GM12865 (cell line): Measurements from ENCODE around the gene NPFFR1.

Experiments used
- DNase-seq: peaks from one replicate; pipeline ENCODE4 v3.0.0; 2010; ENCODE audit warnings: low read depth
- H3K4me3 ChIP-seq: 2 replicates; pipeline ENCODE4 v1.5.1; 2011; ENCODE audit warnings: mild to moderate bottlenecking, low read depth, low read length, control low read depth
- TF ChIP-seq, protein P1 (sequence below): IDR thresholded peaks from 2 replicates; pipeline ENCODE4 v1.5.1; 2011; ENCODE audit warnings: low read length, control low read depth, low read depth, inconsistent platforms; ENCODE audit not compliant: insufficient read depth; ENCODE audit errors: missing control alignments

The NPFFR1 gene

DNA sequence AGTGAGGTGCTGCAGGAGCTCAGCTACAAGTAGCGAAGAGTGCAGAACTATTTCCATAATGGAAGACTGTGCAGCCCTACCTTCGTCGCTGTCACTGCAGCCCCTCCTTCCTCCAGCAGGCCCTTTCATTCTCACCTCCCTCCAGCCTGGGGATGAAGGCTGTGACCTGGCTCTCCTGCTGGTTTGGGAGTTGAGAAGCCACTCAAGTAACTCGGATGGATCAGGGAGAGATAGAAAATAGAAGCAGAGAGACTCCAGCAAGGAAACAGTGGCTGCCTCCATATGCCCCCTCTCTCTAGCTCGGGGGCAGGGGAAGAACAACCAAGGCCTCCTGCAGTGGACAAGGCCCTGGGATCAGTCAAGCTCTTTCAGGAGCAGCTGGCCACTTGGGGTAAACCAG, 37.4 kb upstream of the NPFFR1 start:
- H3K4me3 ChIP-seq: no peak overlapping the region
- TF ChIP-seq, protein P1, sequence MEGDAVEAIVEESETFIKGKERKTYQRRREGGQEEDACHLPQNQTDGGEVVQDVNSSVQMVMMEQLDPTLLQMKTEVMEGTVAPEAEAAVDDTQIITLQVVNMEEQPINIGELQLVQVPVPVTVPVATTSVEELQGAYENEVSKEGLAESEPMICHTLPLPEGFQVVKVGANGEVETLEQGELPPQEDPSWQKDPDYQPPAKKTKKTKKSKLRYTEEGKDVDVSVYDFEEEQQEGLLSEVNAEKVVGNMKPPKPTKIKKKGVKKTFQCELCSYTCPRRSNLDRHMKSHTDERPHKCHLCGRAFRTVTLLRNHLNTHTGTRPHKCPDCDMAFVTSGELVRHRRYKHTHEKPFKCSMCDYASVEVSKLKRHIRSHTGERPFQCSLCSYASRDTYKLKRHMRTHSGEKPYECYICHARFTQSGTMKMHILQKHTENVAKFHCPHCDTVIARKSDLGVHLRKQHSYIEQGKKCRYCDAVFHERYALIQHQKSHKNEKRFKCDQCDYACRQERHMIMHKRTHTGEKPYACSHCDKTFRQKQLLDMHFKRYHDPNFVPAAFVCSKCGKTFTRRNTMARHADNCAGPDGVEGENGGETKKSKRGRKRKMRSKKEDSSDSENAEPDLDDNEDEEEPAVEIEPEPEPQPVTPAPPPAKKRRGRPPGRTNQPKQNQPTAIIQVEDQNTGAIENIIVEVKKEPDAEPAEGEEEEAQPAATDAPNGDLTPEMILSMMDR: no peak
- DNase-seq: no peak

GRCh38 chr10:70320751-70321150, 36.9 kb upstream of the NPFFR1 start:
- H3K4me3 ChIP-seq: no peak overlapping the region
- TF ChIP-seq, protein P1: no peak

DNA sequence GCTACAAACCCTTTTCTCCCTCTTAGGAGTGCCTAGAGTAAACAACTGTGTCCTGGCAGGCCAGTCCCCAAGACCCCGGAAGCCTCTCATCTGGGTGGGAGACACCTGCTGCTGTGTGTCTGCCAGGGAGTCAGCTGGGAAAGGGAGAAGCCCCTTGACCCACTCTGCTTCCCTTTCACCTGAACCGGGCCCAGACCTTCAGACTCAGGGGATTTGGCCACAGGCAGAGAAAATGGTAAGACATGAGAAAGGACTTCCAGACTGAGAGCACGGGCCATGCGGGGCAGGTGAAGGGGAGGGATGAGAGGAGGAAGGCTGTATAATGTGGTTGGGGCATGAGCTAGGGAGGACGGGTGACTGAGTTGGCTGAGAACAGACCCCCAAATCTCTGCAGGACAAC, 36.0 kb upstream of the NPFFR1 start:
- no peak overlapping the region for H3K4me3 ChIP-seq
- no peak for DNase-seq
- TF ChIP-seq, protein P1: no peak

More at GRCh38 chr10:70320751-70321150, 36.9 kb upstream of the NPFFR1 start:
- DNase-seq: no peak

DNA sequence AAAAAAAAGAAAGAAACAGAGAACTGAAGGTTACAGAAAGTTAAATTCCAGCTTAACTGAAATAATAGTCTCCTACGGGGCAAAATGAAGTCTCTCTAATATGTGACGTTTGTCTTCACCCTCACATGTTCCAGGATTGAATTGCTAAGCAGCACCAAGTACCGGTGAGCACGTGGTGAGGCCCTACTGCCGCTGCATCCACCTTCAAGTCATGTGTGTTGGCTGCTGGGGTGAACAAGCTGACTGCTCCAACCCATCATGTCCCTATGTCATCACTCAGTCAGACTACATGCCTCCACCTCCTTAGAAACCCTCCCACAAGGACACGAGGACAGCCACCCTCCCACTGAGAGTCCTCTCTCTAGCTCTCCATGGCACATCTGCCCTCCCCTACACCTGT, 35.4 kb upstream of the NPFFR1 start:
- no peak for DNase-seq
- no peak overlapping the region for H3K4me3 ChIP-seq
- TF ChIP-seq, protein P1: no peak

DNA sequence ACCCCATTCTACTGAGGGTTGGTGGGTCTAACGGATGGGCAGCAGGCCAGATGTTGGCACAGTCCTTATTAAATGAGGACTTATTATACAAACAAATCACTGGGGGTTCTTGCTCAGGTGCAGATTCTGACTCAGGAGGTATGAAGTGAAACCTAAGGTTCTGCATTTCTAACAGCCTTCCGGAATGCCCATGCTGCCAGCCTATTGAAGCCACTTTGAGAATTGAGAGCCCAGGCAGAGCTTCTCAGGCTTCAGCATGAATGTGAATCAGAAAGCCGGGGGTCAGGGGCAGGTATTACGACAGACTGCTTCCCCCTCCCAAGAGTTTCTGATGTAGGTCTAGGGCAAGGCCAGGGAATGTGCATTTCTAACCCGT, 34.1 kb upstream of the NPFFR1 start:
- no peak overlapping the region for H3K4me3 ChIP-seq
- TF ChIP-seq, protein P1: no peak
- no peak for DNase-seq

GRCh38 chr10:70317272-70317942, 33.6 kb upstream of the NPFFR1 start:
- TF ChIP-seq, protein P1: no peak
- no peak overlapping the region for H3K4me3 ChIP-seq
- no peak for DNase-seq

DNA sequence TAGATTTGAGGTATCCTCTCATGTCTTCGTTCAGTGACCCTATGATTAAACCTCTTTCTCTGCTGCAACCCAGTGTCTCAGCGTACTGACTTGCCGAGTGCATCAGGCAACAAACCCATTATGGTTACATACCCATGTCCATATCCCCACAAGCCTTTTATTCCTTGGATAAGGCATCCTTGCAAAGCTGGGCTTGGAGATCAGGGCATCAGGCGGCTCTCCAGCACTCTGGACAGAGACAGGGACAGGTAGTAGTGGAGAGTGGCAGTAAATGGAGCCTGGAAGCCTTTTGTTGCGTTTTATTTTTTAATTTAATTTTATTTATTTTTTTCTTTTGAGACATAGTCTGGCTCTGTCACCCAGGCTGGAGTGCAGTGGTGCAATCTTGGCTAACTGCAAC, 32.0 kb upstream of the NPFFR1 start:
- no peak overlapping the region for H3K4me3 ChIP-seq
- DNase-seq: no peak
- TF ChIP-seq, protein P1: no peak
